Globus pallidus (tissue), 1 donor: ENCODE results near the gene NUSAP1.
"Not testable (repeated sequence)": the region's sequence is repeated elsewhere in the genome, so short reads cannot be mapped to it uniquely, and the experiment has no call there.

Source experiments
- DNase-seq: peaks from one replicate; pipeline ENCODE4 v3.0.0-alpha.2; 2015; ENCODE audit warnings: low spot score

Gene NUSAP1

GRCh38 chr15:41333026-41333562, 413 bp downstream of the NUSAP1 start:
- DNase-seq = no peak

- no peak for DNase-seq
Measured at GRCh38 chr15:41334293-41335120, 1.8 kb downstream of the NUSAP1 start.

- DNase-seq = no peak
Measured at GRCh38 chr15:41336549-41336948, 3.9 kb downstream of the NUSAP1 start.

- no peak for DNase-seq
Measured at GRCh38 chr15:41337047-41337446, 4.4 kb downstream of the NUSAP1 start.

- DNase-seq = no peak
Measured at GRCh38 chr15:41337631-41338522, 5.2 kb downstream of the NUSAP1 start.

GRCh38 chr15:41340189-41340695, 7.6 kb downstream of the NUSAP1 start:
- DNase-seq = no peak

GRCh38 chr15:41341519-41341918, 8.8 kb downstream of the NUSAP1 start:
- no peak for DNase-seq

GRCh38 chr15:41347236-41347635, 14.6 kb downstream of the NUSAP1 start:
- no peak for DNase-seq

- DNase-seq = no peak
Measured at GRCh38 chr15:41350057-41350717, 17.5 kb downstream of the NUSAP1 start.

GRCh38 chr15:41354371-41354770, 21.7 kb downstream of the NUSAP1 start:
- DNase-seq = no peak

- DNase-seq = no peak
Measured at GRCh38 chr15:41367418-41367817, 34.7 kb downstream of the NUSAP1 start.

GRCh38 chr15:41377978-41378377, 45.3 kb downstream of the NUSAP1 start:
- DNase-seq = no peak

GRCh38 chr15:41383974-41384749, 51.5 kb downstream of the NUSAP1 start:
- DNase-seq = not testable (repeated sequence)

GRCh38 chr15:41387646-41388045, 55.0 kb downstream of the NUSAP1 start:
- no peak for DNase-seq

GRCh38 chr15:41392659-41393058, 60.0 kb downstream of the NUSAP1 start:
- DNase-seq = no peak

GRCh38 chr15:41394924-41395323, 62.2 kb downstream of the NUSAP1 start:
- DNase-seq = no peak

- no peak for DNase-seq
Measured at GRCh38 chr15:41396111-41396510, 63.4 kb downstream of the NUSAP1 start.

GRCh38 chr15:41401904-41402267, 69.2 kb downstream of the NUSAP1 start:
- no peak for DNase-seq

- DNase-seq = no peak
Measured at GRCh38 chr15:41407341-41407740, 74.7 kb downstream of the NUSAP1 start.

- no peak for DNase-seq
Measured at GRCh38 chr15:41408234-41408641, 75.6 kb downstream of the NUSAP1 start.

GRCh38 chr15:41411031-41411430, 78.3 kb downstream of the NUSAP1 start:
- DNase-seq = no peak
